ENCODE results near the gene LUC7L. TPM values are rescaled to one million over a fixed set of nuclear protein-coding genes. Genes with fewer than 3 reads are reported as not detected.

Gene LUC7L
- total RNA-seq, 2 experiments from 2014 or later, result 60.0 to 65.3 TPM

- ATAC-seq (no peak), DNase-seq (no peak)
- H3K4me3 Mint-ChIP-seq, result no peak overlapping the region
- H3K9me3 Mint-ChIP-seq (ENCODE audit: low read depth), result no peaks in the 10 kb centered on the region
- CTCF ChIA-PET, result interaction anchor here (1.0 to 3.2 kb wide), 3 partner anchors 10 to 148 kb away, joined by 3 to 12 read pairs (median 3); partner anchors contain the start of gene FAM234A
- no peaks in the 10 kb centered on the region for H3K27me3 Mint-ChIP-seq
- no peaks in the 10 kb centered on the region for H3K36me3 Mint-ChIP-seq
- H3K4me1 Mint-ChIP-seq, result peaks cover 23% of the 10 kb centered on the region
- H3K27ac Mint-ChIP-seq, result no peak overlapping the region
These were observed 25.9 kb upstream of the LUC7L start for GRCh38 chr16:255183-255582.

GRCh38 chr16:254461-254860 lies 25.2 kb upstream of the LUC7L start:
- Mint-ChIP-seq H3K4me1 (peaks cover 23% of the 10 kb centered on the region), H3K27ac (no peak overlapping the region), H3K27me3 (no peaks in the 10 kb centered on the region), H3K4me3 (no peak overlapping the region), H3K36me3 (no peaks in the 10 kb centered on the region), H3K9me3 (ENCODE audit: low read depth) (no peaks in the 10 kb centered on the region)
- ATAC-seq (no peak), DNase-seq (no peak)
- CTCF ChIA-PET, result interaction anchor here (3.2 kb wide), 1 partner anchor 19 kb away, joined by 12 read pairs; the partner anchor contains the start of gene FAM234A

DNA sequence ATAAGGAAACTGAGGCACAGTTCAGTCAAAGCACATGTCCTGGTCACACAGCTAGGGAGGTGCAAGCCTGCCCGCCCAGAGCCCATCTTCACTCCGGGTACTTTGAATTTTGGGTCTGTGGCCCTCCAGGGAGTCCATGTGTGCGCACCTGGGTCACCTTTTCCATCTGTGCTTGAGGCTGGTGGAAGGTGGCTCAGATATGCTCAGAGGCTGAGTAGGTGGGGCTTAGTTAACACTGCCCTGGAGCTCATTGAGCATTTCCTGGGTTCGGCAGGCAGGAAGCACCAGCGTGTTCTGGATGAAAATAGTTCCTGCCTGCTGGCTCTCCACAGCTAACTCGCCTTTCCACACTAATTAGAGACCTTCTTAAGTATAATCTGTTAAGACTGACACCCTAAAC lies 24.6 kb upstream of the LUC7L start:
- ATAC-seq (no peak), DNase-seq (no peak)
- CTCF ChIA-PET, result interaction anchor here (3.2 kb wide), 1 partner anchor 19 kb away, joined by 12 read pairs; the partner anchor contains the start of gene FAM234A
- Mint-ChIP-seq H3K4me3 (no peak overlapping the region), H3K27ac (no peak overlapping the region), H3K4me1 (peaks cover 18% of the 10 kb centered on the region), H3K36me3 (no peaks in the 10 kb centered on the region), H3K27me3 (no peaks in the 10 kb centered on the region), H3K9me3 (ENCODE audit: low read depth) (no peaks in the 10 kb centered on the region)

DNA sequence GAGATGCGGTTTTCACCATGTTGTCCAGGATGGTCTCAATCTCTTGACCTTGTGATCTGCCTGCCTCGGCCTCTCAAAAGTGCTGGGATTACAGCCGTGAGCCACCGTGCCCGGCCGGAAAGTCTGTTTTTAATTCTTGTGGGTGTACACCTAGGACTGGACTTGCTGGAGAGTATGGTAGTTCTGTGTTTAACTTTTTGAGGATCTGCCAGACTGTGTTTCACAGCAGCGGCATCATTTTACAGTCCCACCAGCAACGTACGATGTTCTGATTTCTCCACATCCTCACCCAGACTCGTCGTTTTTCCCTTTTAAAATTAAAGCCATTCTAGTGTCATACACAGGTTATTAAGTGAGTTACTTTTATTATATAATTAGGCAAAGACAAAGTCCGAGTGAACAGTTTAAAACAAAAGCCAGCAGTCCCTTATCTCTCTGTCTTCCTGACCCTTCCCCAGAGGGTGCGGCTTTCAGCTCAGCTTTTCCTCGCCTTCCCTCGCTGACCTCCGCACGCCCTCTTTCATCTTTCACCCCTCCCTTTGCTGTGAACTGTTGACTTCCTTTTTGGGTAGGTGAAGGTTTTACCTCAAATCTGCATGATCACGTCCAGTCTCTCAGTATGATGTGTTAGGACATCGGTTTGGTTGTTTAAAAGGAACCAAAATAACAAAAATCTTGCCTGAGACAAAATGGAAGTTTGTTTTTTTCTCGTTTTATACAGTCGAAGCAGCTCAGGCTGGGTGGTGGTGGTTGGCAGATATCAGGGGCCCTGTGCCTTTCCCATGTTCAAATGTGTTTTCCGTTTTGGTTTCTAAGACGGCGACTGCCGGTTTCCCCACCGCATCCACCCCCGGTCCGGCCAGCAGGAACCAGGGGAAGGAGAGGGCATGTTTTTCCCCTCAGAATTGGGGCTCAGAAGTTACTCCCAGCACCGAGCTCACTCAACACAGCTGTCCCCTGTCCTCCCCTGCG lies 23.4 kb upstream of the LUC7L start:
- Mint-ChIP-seq H3K36me3 (no peaks in the 10 kb centered on the region), H3K27ac (peak overlapping the region; percentile 77), H3K9me3 (ENCODE audit: low read depth) (no peaks in the 10 kb centered on the region), H3K27me3 (no peaks in the 10 kb centered on the region), H3K4me3 (peak overlapping the region; percentile 51), H3K4me1 (peaks cover 18% of the 10 kb centered on the region)
- ATAC-seq (peak; percentile 77), DNase-seq (peak; percentile 51)
- CTCF ChIA-PET, result interaction anchor here (0.8 to 3.2 kb wide), 3 partner anchors 18 to 110 kb away, joined by 3 to 12 read pairs (median 3); partner anchors contain the start of gene FAM234A

DNA sequence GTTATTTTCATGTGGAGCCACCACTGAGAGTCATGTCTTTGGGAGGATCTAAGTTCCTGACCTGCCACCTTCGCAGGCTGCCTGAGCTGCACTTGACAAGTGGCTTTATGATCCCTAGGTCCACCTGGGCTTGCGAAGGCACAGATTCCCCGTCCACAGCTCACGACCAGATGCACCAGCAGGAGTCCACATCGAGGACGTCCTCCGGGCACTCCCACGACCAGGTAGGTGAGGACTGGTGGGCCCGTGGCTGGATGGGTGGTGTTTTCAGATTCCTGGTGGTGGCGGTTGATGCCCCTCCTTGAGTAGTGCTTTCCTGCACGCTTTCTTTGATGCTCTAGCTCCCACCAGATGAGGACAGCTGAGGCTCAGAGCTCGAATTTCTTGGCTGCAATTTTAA lies 20.2 kb upstream of the LUC7L start:
- CTCF ChIA-PET, result no interaction called here
- no peak for ATAC-seq
- Mint-ChIP-seq H3K9me3 (ENCODE audit: low read depth) (no peaks in the 10 kb centered on the region), H3K27ac (no peak overlapping the region), H3K4me1 (peaks cover 18% of the 10 kb centered on the region), H3K36me3 (no peaks in the 10 kb centered on the region), H3K27me3 (no peaks in the 10 kb centered on the region), H3K4me3 (no peak overlapping the region)
- DNase-seq, result no peak

DNA sequence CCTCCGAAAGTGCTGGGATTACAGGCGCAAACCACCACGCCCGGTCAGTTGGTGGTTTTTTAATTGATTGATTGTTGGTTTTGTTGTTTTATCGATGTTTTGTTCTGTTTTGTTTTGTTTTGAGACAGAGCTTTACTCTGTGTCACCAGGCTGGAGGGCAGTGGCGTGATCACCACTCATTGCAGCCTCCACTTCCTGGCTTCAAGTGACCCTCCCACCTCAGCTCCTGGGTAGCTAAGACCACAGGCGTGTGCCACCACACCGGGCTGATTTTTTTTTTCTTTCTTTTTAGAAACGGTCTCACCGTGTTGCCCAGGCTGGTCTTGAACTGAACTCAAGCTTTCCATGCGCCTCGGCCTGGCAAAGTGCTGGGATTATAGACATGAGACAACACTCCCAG lies 17.8 kb upstream of the LUC7L start:
- Mint-ChIP-seq H3K4me1 (peaks cover 1% of the 10 kb centered on the region), H3K4me3 (no peak overlapping the region), H3K36me3 (no peaks in the 10 kb centered on the region), H3K27me3 (no peaks in the 10 kb centered on the region), H3K27ac (no peak overlapping the region), H3K9me3 (ENCODE audit: low read depth) (no peaks in the 10 kb centered on the region)
- DNase-seq (no peak), ATAC-seq (no peak)
- CTCF ChIA-PET, result no interaction called here

GRCh38 chr16:245105-245504 lies 15.9 kb upstream of the LUC7L start:
- Mint-ChIP-seq H3K27me3 (no peaks in the 10 kb centered on the region), H3K9me3 (ENCODE audit: low read depth) (no peaks in the 10 kb centered on the region), H3K27ac (no peak overlapping the region), H3K36me3 (no peaks in the 10 kb centered on the region), H3K4me3 (no peak overlapping the region), H3K4me1 (peaks cover 8% of the 10 kb centered on the region)
- no peak for ATAC-seq
- no peak for DNase-seq
- CTCF ChIA-PET, result no interaction called here

DNA sequence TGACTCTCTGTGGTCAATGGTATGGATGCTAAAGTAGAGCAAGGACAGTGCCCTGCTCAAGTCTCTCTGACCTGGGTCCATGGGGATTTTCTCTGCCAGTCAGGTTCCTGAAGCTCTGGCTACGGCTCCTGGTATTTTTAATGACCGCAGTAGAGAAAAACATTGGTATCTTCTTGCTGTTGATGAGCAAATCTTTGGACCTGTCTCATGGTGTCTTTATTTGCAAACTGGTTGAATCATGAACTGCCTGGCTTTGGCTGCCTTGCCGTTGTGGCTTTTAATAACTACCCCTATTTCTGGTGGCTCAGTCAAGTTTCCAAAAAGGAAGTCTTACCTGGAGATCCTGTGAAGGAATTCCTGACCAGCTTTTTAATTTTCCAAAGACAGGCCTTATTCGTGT lies 14.1 kb upstream of the LUC7L start:
- no peak for ATAC-seq
- CTCF ChIA-PET, result no interaction called here
- no peaks in the 10 kb centered on the region for H3K36me3 Mint-ChIP-seq

GRCh38 chr16:242281-242680 lies 13.0 kb upstream of the LUC7L start:
- CTCF ChIA-PET, result no interaction called here
- H3K9me3 Mint-ChIP-seq (ENCODE audit: low read depth), result no peaks in the 10 kb centered on the region
- H3K27me3 Mint-ChIP-seq, result peaks cover 4% of the 10 kb centered on the region
- H3K4me3 Mint-ChIP-seq, result no peak overlapping the region
- no peak for DNase-seq
- H3K4me1 Mint-ChIP-seq, result peaks cover 11% of the 10 kb centered on the region
- H3K27ac Mint-ChIP-seq, result no peak overlapping the region
- no peaks in the 10 kb centered on the region for H3K36me3 Mint-ChIP-seq
- no peak for ATAC-seq

More for the DNA sequence above, 14.1 kb upstream of the LUC7L start:
- H3K27me3 Mint-ChIP-seq, result peaks cover 2% of the 10 kb centered on the region
- DNase-seq, result no peak
- H3K9me3 Mint-ChIP-seq (ENCODE audit: low read depth), result no peaks in the 10 kb centered on the region
- H3K4me3 Mint-ChIP-seq, result no peak overlapping the region
- no peak overlapping the region for H3K27ac Mint-ChIP-seq
- peaks cover 11% of the 10 kb centered on the region for H3K4me1 Mint-ChIP-seq

- Mint-ChIP-seq H3K36me3 (no peaks in the 10 kb centered on the region), H3K27ac (no peak overlapping the region), H3K4me1 (peaks cover 12% of the 10 kb centered on the region), H3K4me3 (no peak overlapping the region), H3K9me3 (ENCODE audit: low read depth) (no peaks in the 10 kb centered on the region), H3K27me3 (peaks cover 8% of the 10 kb centered on the region)
- ATAC-seq (no peak), DNase-seq (no peak)
- CTCF ChIA-PET, result interaction anchor here (0.7 to 1.2 kb wide), 2 partner anchors 16 to 482 kb away, joined by 3 read pairs; no protein-coding TSS in a partner anchor
These were observed 11.3 kb upstream of the LUC7L start for GRCh38 chr16:240559-240958.

- CTCF ChIA-PET, result interaction anchor here (0.7 kb wide), 1 partner anchor 85 kb away, joined by 3 read pairs; no protein-coding TSS in a partner anchor
These were observed 10.7 kb upstream of the LUC7L start for GRCh38 chr16:239948-240277.

DNA sequence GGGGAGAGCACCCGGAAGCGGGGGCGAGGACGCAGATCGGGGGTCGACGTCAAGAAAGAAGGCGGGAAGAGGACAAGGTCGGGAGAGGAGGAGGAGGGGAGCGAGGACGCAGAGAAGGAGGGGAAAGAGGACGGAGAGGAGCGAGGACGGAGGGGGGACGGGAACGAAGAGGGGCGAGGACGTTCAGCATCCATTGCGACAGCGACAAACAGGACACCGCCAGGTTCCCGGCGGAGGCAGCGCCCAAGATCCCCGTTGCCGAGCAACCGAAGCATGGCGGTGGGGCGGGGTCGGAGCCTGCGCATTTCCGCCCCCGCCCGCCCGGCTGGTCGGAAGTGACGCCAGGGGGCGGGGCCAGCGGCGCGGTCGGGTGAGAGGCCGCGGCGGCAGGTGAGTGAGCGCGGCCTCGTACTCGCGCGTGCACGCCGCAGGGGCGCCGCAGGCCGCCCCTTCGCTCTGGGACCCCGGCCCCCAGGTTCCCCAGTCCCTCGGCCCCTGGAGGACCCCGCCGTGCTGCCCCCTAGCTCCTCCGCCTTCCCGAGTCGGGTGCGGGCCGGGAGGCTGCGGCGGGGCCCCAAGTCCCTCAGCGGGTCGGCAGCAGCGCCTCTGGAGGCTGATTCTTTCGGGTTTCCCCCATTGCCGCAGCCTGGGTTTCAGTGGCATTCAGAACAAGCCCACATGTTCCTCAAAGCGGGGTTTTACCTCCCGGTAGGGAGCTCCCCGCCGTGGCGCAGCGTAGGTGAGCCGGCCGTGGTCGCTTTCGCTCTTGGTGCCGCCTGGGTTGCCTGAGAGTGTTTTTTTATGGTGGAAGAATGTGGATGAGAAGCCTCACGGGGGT lies 5.4 kb upstream of the LUC7L start, which contains the start of gene FAM234A:
TSS of gene FAM234A (plus strand) at position 354 of the 838 bp plus-strand sequence. CDS start 19,593 bp downstream, outside the sequence.
- H3K4me1 Mint-ChIP-seq, result peaks cover 13% of the 10 kb centered on the region
- H3K36me3 Mint-ChIP-seq, result no peaks in the 10 kb centered on the region
- peak; percentile 96 for DNase-seq
- peak within 1 kb of the TSS; percentile 95 for H3K27ac Mint-ChIP-seq
- peaks cover 8% of the 10 kb centered on the region for H3K27me3 Mint-ChIP-seq
- CTCF ChIA-PET, result interaction anchor here (0.8 to 2.0 kb wide), 13 partner anchors 9 to 158 kb away, joined by 3 to 12 read pairs (median 4); partner anchors contain the start of gene MRPL28
- ATAC-seq, result peak; percentile 86
- no peaks in the 10 kb centered on the region for H3K9me3 Mint-ChIP-seq (ENCODE audit: low read depth)
- H3K4me3 Mint-ChIP-seq, result peak within 1 kb of the TSS; percentile 95

More at GRCh38 chr16:239948-240277, 10.7 kb upstream of the LUC7L start:
- Mint-ChIP-seq H3K4me1 (peaks cover 18% of the 10 kb centered on the region), H3K27ac (no peak overlapping the region), H3K27me3 (peaks cover 10% of the 10 kb centered on the region), H3K4me3 (no peak overlapping the region), H3K9me3 (ENCODE audit: low read depth) (no peaks in the 10 kb centered on the region), H3K36me3 (no peaks in the 10 kb centered on the region)
- DNase-seq (no peak), ATAC-seq (no peak)

GRCh38 chr16:230949-231348 lies 1.7 kb upstream of the LUC7L start:
- no peak overlapping the region for H3K27ac Mint-ChIP-seq
- DNase-seq (no peak), ATAC-seq (no peak)
- H3K9me3 Mint-ChIP-seq (ENCODE audit: low read depth), result no peaks in the 10 kb centered on the region
- H3K4me1 Mint-ChIP-seq, result peaks cover 40% of the 10 kb centered on the region
- H3K27me3 Mint-ChIP-seq, result peaks cover 2% of the 10 kb centered on the region
- CTCF ChIA-PET, result interaction anchor here (2.1 kb wide), 1 partner anchor 134 kb away, joined by 4 read pairs; no protein-coding TSS in a partner anchor
- H3K36me3 Mint-ChIP-seq, result peaks cover 17% of the 10 kb centered on the region
- no peak overlapping the region for H3K4me3 Mint-ChIP-seq

Measured in activated CD8-positive, alpha-beta memory T cell treated with anti-CD3 and anti-CD28 coated beads, Interleukin-2, amount 10 ng/mL, durations not matched to agents 7 days and 5 days (primary cell).